Kidney (tissue), 14 donors: ENCODE results near the gene UNC45A. TPM values are rescaled to one million over a fixed set of nuclear protein-coding genes. Genes with fewer than 3 reads are reported as not detected.
A peak's percentile ranks its signal among the peaks of the same experiment; 100 is the strongest.

Experiments
- DNase-seq, 5 donors: peaks; one replicate each; pipeline ENCODE4 v3.0.0-alpha.2; 2013 to 2020
- FAIRE-seq: peaks from 2 replicates; lab custom pipeline; 2012; peaks lifted over from hg19 to GRCh38; lab: Jason Lieb, UNC
- H3K27ac ChIP-seq, 2 donors: one replicate each; pipeline ENCODE4 v1.7.0; 2013; ENCODE audit warnings: low read depth in 2 of 2, low read length in 2 of 2, inconsistent platforms in 1 of 2
- H3K27me3 ChIP-seq: one replicate; pipeline ENCODE4 v1.7.1; 2013; ENCODE audit warnings: low read length, inconsistent platforms; ENCODE audit not compliant: control insufficient read depth, insufficient read depth
- H3K36me3 ChIP-seq, 3 donors: one replicate each; pipeline versions ENCODE4 v1.7.0 to v1.7.1; 2013; ENCODE audit warnings: low read length in 3 of 3, control low read depth in 1 of 3, inconsistent platforms in 1 of 3; ENCODE audit not compliant: insufficient read depth in 3 of 3, control insufficient read depth in 2 of 3
- H3K4me1 ChIP-seq, 3 donors: one replicate each; pipeline versions ENCODE4 v1.7.0 to v1.7.1; 2013; ENCODE audit warnings: low read length in 3 of 3, inconsistent platforms in 1 of 3, low read depth in 1 of 3; ENCODE audit not compliant: control insufficient read depth in 2 of 3, insufficient read depth in 2 of 3
- H3K4me3 ChIP-seq, 3 donors: one replicate each; pipeline versions ENCODE4 v1.7.0 to v1.8.1; 2013; ENCODE audit warnings: low read length in 3 of 3, control low read depth in 1 of 3, inconsistent platforms in 1 of 3
- H3K9ac ChIP-seq, 3 donors: one replicate each; pipeline versions ENCODE4 v1.7.0 to v1.7.1; 2013; ENCODE audit warnings: low read length in 3 of 3, control low read depth in 1 of 3, inconsistent platforms in 1 of 3
- H3K9me3 ChIP-seq, 3 donors: one replicate each; pipeline versions ENCODE4 v1.7.0 to v1.7.1; 2013; ENCODE audit warnings: low read length in 3 of 3, control low read depth in 1 of 3, inconsistent platforms in 1 of 3; ENCODE audit not compliant: control insufficient read depth in 2 of 3, insufficient read depth in 1 of 3
- CTCF ChIP-seq: IDR thresholded peaks from 3 replicates; pipeline ENCODE4 v1.5.1; 2012; ENCODE audit warnings: mild to moderate bottlenecking, moderate library complexity, borderline replicate concordance; ENCODE audit not compliant: insufficient read depth; ENCODE audit errors: extremely low read depth
- intact Hi-C: fragments of 100-400 bp; cut with DNase I; formaldehyde crosslinking; loops from one replicate; pipeline ENCODE4 v1.11.1; 2022
- polyA plus RNA-seq: library from polyadenylated mRNA; stranded (reverse); fragments of 350-450 nt; fragmentation: Illumina TruSeq; extraction: RNeasy Lipid Tissue Mini Kit (QIAGEN cat#74804); gene quantifications from one replicate; pipeline ENCODE4 v1.2.3, GENCODE V29; 2014; ENCODE audit warnings: low read depth, low replicate concordance; ENCODE audit not compliant: insufficient read depth
- total RNA-seq: library from RNA; stranded (reverse); fragmentation: NEBNext Ultra II Directional; extraction: Animal tissue kit (Norgen Biotek cat#: 25700); gene quantifications from one replicate; pipeline ENCODE4 v1.2.1, GENCODE V29; 2021
- donor health status: control.
- donor health status: control.
- donor health status: control.
- donor health status: control.
- donor health status: control.
- donor health status: DM: yes; HTN: yes; CAD: no.
- donor health status: Normal renal cell carcinoma (clear cell type).

Gene UNC45A
- total and polyA plus RNA-seq, 2 donors from 2014 or later = 48.9 to 62.8 TPM

GRCh38 chr15:90912770-90913075, 22.4 kb upstream of the UNC45A start:
- Histone ChIP-seq H3K27ac (no peak overlapping the region), H3K36me3 (peaks cover 2 to 68% (median 51%) of the 10 kb centered on the region in 3 donors), H3K9me3 (no peaks in the 10 kb centered on the region), H3K9ac (no peak overlapping the region), H3K4me1 (no peaks in the 10 kb centered on the region), H3K27me3 (no peaks in the 10 kb centered on the region), H3K4me3 (no peak overlapping the region)
- FAIRE-seq = no peak
- DNase-seq = no peak
- intact Hi-C loops = no loop called here
- no peak for TF ChIP-seq CTCF

- H3K4me3 ChIP-seq = no peak overlapping the region
- no peak for FAIRE-seq
- DNase-seq = peak in 1 of 5 donors; percentile 52
- H3K9ac ChIP-seq = no peak overlapping the region
- H3K27ac ChIP-seq = no peak overlapping the region
- H3K27me3 ChIP-seq = no peaks in the 10 kb centered on the region
- no peak for TF ChIP-seq CTCF
- intact Hi-C loops = no loop called here
- H3K4me1 ChIP-seq = no peaks in the 10 kb centered on the region
- peaks cover 2 to 68% (median 57%) of the 10 kb centered on the region in 3 donors for H3K36me3 ChIP-seq
- H3K9me3 ChIP-seq = no peaks in the 10 kb centered on the region
These were observed 21.6 kb upstream of the UNC45A start for GRCh38 chr15:90913398-90913944.

- H3K4me1 ChIP-seq = no peaks in the 10 kb centered on the region
- peaks cover 2 to 71% (median 57%) of the 10 kb centered on the region in 3 donors for H3K36me3 ChIP-seq
- intact Hi-C loops = no loop called here
- H3K27ac ChIP-seq = no peak overlapping the region
- no peaks in the 10 kb centered on the region for H3K9me3 ChIP-seq
- no peak for TF ChIP-seq CTCF
- peak in 1 of 5 donors; percentile 46 for DNase-seq
- no peak for FAIRE-seq
- no peak overlapping the region for H3K9ac ChIP-seq
- H3K27me3 ChIP-seq = no peaks in the 10 kb centered on the region
- H3K4me3 ChIP-seq = no peak overlapping the region
These were observed 20.6 kb upstream of the UNC45A start for GRCh38 chr15:90914305-90915080.
